RWPE2 (cell line): ENCODE data around the gene CDC6.
"Not testable (repeated sequence)": the region's sequence is repeated elsewhere in the genome, so short reads cannot be mapped to it uniquely, and the experiment has no call there.

Experiments used
- ATAC-seq: fragments of 200-7000 bp; cut with Tn5 transposase; 3 replicates; pipeline ENCODE4 v1.9.1; 2021; ENCODE audit warnings: low read depth
- DNase-seq: peaks from one replicate; pipeline ENCODE4 v3.0.0-alpha.2; 2020; ENCODE audit warnings: low spot score
- H3K27ac ChIP-seq: fragments of 450-650 bp; 2 replicates; pipeline ENCODE4 v1.5.1; 2017; ENCODE audit warnings: mild to moderate bottlenecking; ENCODE audit not compliant: poor library complexity, severe bottlenecking
- H3K27me3 ChIP-seq: fragments of 250-450 bp; sonication (Bioruptor Pico); 2 replicates; pipeline ENCODE4 v1.5.1; 2021; ENCODE audit warnings: mild to moderate bottlenecking, moderate library complexity; ENCODE audit not compliant: insufficient read depth, poor library complexity, severe bottlenecking
- H3K36me3 ChIP-seq: fragments of 250-450 bp; sonication (Bioruptor Pico); 2 replicates; pipeline ENCODE4 v1.5.1; 2020; ENCODE audit warnings: low read depth, mild to moderate bottlenecking, moderate library complexity
- H3K4me1 ChIP-seq: fragments of 250-450 bp; sonication (Bioruptor Pico); 2 replicates; pipeline ENCODE4 v1.5.1; 2021; ENCODE audit warnings: mild to moderate bottlenecking, moderate library complexity; ENCODE audit not compliant: insufficient read depth, poor library complexity, severe bottlenecking
- H3K4me3 ChIP-seq: fragments of 250-450 bp; sonication (Bioruptor Pico); 2 replicates; pipeline ENCODE4 v1.5.1; 2021; ENCODE audit warnings: mild to moderate bottlenecking, moderate library complexity; ENCODE audit not compliant: severe bottlenecking
- H3K9me3 ChIP-seq: fragments of 250-450 bp; sonication (Bioruptor Pico); 2 replicates; pipeline ENCODE4 v1.5.1; 2021; ENCODE audit warnings: mild to moderate bottlenecking, moderate library complexity; ENCODE audit not compliant: severe bottlenecking
- TF ChIP-seq, protein P1 (sequence below): fragments of 450-650 bp; IDR thresholded peaks from one replicate; pipeline ENCODE4 v1.5.1; 2017; ENCODE audit warnings: mild to moderate bottlenecking, moderate library complexity; ENCODE audit not compliant: poor library complexity, severe bottlenecking

CDC6 gene

DNA sequence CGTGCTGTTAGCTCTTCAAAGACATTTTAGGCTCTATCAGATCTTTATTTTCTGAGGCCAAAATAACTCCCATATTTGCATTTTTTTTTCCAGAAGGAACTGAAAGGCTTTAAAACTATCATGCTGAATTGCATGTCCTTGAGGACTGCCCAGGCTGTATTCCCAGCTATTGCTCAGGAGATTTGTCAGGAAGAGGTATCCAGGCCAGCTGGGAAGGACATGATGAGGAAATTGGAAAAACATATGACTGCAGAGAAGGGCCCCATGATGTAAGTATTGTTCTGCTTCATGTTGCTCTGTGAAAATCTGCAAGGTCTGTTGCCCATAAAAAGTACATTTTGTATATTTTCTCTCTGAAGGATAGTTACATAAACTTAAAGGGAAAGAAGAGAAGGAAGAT lies 5.7 kb downstream of the CDC6 start:
- Histone ChIP-seq H3K4me3 (no peak overlapping the region), H3K27me3 (no peaks in the 10 kb centered on the region), H3K36me3 (peaks cover 94% of the 10 kb centered on the region), H3K27ac (no peak overlapping the region), H3K9me3 (no peaks in the 10 kb centered on the region), H3K4me1 (peaks cover 13% of the 10 kb centered on the region)
- TF ChIP-seq, protein P1, sequence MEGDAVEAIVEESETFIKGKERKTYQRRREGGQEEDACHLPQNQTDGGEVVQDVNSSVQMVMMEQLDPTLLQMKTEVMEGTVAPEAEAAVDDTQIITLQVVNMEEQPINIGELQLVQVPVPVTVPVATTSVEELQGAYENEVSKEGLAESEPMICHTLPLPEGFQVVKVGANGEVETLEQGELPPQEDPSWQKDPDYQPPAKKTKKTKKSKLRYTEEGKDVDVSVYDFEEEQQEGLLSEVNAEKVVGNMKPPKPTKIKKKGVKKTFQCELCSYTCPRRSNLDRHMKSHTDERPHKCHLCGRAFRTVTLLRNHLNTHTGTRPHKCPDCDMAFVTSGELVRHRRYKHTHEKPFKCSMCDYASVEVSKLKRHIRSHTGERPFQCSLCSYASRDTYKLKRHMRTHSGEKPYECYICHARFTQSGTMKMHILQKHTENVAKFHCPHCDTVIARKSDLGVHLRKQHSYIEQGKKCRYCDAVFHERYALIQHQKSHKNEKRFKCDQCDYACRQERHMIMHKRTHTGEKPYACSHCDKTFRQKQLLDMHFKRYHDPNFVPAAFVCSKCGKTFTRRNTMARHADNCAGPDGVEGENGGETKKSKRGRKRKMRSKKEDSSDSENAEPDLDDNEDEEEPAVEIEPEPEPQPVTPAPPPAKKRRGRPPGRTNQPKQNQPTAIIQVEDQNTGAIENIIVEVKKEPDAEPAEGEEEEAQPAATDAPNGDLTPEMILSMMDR = no peak
- ATAC-seq = no peak
- DNase-seq = no peak

DNA sequence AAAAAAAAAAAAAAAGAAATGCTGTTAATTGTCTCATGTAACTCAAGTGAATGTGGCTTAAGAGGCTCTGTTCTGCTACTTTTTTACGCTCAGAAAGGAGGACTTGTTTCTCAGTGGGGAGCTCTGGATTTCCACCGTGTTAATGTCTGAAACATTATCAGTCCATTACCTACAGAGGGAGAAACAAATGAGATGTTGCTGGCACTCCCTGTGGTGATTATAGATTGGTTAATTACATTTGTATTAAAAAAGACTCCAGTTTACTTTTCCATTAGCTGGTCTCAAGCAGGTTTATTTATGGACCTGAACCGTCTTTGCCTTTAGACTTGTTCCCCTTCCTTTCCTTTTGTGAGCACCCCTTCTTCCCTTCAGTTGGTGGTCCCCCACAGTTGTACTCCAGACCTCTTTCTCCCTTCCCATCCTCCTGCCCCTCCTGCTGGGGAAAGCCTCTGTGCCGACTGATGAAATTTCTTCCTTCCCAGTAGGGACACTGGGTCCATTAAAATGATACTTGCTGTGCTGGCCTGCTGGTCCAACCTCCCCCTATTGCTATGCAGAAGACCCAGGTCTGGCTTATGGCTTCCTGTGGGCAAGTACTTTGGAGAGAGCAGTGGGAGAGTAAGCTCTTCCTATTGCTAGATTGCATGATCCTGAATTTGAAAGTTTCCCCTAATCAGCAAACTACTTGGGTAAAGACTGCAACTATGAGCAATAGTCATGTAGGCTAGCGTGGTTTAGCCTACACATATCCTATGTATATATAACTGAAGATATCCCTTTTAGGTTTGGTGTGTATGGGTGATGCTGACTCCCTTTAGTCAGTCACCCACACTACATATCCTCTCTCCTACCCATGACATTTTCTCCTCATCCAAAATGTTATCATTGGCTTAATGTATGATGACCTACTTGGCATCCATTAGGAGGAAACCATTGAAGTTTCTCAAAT lies 8.1 kb downstream of the CDC6 start:
- Histone ChIP-seq H3K4me1 (no peaks in the 10 kb centered on the region), H3K36me3 (peaks cover 95% of the 10 kb centered on the region), H3K27ac (no peak overlapping the region), H3K9me3 (no peaks in the 10 kb centered on the region), H3K4me3 (no peak overlapping the region), H3K27me3 (no peaks in the 10 kb centered on the region)
- no peak for DNase-seq
- TF ChIP-seq, protein P1 = no peak
- ATAC-seq = no peak

DNA sequence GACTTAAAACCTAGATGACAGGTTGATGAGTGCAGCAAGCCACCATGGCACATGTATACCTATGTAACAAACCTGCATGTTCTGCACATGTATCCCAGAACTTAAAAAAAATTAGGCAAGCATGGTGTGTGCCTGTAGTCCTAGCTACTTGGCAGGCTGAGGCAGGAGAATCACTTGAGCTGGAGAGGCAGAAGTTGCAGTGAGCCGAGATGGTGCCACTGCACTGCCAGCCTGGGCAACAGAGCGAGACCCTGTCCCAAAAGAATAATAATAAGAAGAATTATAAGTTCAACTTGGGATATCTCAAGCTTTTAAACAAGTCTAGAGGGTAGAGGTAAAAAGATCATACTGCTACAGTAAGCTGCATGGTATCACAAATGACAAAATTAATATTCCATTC lies 9.8 kb downstream of the CDC6 start:
- DNase-seq = no peak
- Histone ChIP-seq H3K9me3 (no peaks in the 10 kb centered on the region), H3K27ac (no peak overlapping the region), H3K4me3 (no peak overlapping the region), H3K27me3 (no peaks in the 10 kb centered on the region), H3K4me1 (no peaks in the 10 kb centered on the region), H3K36me3 (peaks cover 95% of the 10 kb centered on the region)
- no peak for ATAC-seq
- TF ChIP-seq, protein P1 = no peak

GRCh38 chr17:40298726-40299125 lies 11.0 kb downstream of the CDC6 start:
- Histone ChIP-seq H3K9me3 (no peaks in the 10 kb centered on the region), H3K4me1 (peaks cover 7% of the 10 kb centered on the region), H3K27ac (no peak overlapping the region), H3K36me3 (peaks cover 98% of the 10 kb centered on the region), H3K4me3 (no peak overlapping the region), H3K27me3 (no peaks in the 10 kb centered on the region)
- TF ChIP-seq, protein P1 = no peak
- ATAC-seq (no peak), DNase-seq (no peak)

- H3K27ac ChIP-seq, H3K4me1 ChIP-seq, H3K9me3 ChIP-seq, H3K4me3 ChIP-seq, ATAC-seq, H3K27me3 ChIP-seq, DNase-seq: not testable (repeated sequence)
- H3K36me3 ChIP-seq = peaks cover 97% of the 10 kb centered on the region
Measured at GRCh38 chr17:40299159-40299757, 11.6 kb downstream of the CDC6 start.
